Naive B cell (primary cell): Measurements from ENCODE around the gene HDAC1. TPM values are rescaled to one million over a fixed set of nuclear protein-coding genes. Genes with fewer than 3 reads are reported as not detected.

Source experiments
- ATAC-seq, 2 donors: fragments of 150-1000 bp; cut with Tn5 transposase; 2 replicates each; pipeline ENCODE4 v1.10.0; 2021; ENCODE audit warnings: low read depth in 2 of 2, mild to moderate bottlenecking in 2 of 2, moderate library complexity in 2 of 2
- DNase-seq: peaks from one replicate; pipeline ENCODE4 v3.0.0; 2022
- H3K27ac Mint-ChIP-seq, 6 donors: one replicate each; pipeline ENCODE4 v1.8.0; 2020 to 2022; ENCODE audit warnings: mild to moderate bottlenecking in 6 of 6, mixed read lengths in 6 of 6, moderate library complexity in 5 of 6, inconsistent platforms in 2 of 6
- H3K27me3 Mint-ChIP-seq, 3 donors: one replicate each; pipeline ENCODE4 v1.8.0; 2021 to 2022; ENCODE audit warnings: mixed read lengths in 3 of 3, mild to moderate bottlenecking in 1 of 3
- H3K36me3 Mint-ChIP-seq, 2 donors: one replicate each; pipeline ENCODE4 v1.8.0; 2020 to 2022; ENCODE audit warnings: mixed read lengths in 2 of 2, inconsistent platforms in 1 of 2, mild to moderate bottlenecking in 1 of 2
- H3K4me1 Mint-ChIP-seq, 3 donors: one replicate each; pipeline ENCODE4 v1.8.0; 2020 to 2022; ENCODE audit warnings: mixed read lengths in 3 of 3, inconsistent platforms in 1 of 3, mild to moderate bottlenecking in 1 of 3, moderate library complexity in 1 of 3
- H3K4me3 Mint-ChIP-seq, 8 donors: one replicate each; pipeline ENCODE4 v1.8.0; 2020 to 2022; ENCODE audit warnings: mild to moderate bottlenecking in 8 of 8, mixed read lengths in 8 of 8, moderate library complexity in 8 of 8, inconsistent platforms in 2 of 8
- H3K9me3 Mint-ChIP-seq, 7 donors: one replicate each; pipeline ENCODE4 v1.8.0; 2020 to 2022; ENCODE audit warnings: mixed read lengths in 7 of 7, mild to moderate bottlenecking in 5 of 7, inconsistent platforms in 2 of 7, moderate library complexity in 1 of 7
- polyA plus RNA-seq, 6 donors: library from polyadenylated mRNA; unstranded; fragments of 300-500 nt; fragmentation: Illumina TruSeq; gene quantifications; one replicate each; pipeline ENCODE4 v1.2.3, GENCODE V29; 2021; ENCODE audit warnings: low read depth in 6 of 6

HDAC1 gene
- polyA plus RNA-seq, 6 donors from 2014 or later: 179 to 253 (median 204) TPM

DNA sequence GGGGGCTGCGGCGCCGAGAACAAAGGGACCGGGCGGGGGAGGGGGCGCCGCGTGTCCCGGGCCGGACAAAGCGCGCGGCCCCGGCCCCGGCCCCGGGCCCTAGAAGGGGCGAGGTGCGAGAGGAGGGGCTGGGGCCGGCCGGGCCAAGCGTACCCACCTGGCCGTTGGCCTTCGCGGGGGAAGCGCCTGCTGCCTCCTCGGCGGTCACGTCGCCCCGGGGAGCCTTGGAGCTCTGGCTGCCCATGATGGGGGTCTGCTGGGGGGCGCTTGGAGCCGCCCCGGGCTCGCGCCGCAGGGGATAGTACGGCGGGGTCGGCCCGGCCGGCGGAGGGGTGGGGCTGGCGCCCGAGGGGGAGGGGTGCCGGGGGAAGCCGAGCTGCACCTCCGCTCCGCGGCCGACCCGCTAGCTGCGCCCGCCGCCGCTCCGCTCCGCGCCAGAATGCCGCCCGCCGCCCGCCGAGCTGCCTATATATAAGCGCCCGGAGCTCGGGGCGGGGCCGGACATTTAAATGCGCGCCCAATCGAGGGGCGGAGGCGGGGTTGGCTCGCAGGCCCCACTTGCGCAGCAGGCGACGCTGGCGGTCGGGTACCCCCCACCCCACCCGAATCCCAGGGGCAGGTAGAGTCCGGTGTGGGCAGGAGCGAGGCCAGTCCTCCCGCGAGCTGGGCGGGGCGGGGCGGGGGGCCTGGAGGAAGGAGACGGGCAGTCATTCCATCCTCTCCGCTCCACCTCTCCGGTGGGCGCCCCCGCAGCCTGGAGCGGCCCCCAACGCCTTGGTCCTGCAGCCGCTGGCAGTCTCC, 44.1 kb downstream of the HDAC1 start, which contains the start of gene MARCKSL1:
Gene MARCKSL1, minus strand, starts transcription at position 444 of the 801 bp plus-strand sequence. Its CDS starts 200 bp downstream, at position 244.
- ATAC-seq (peak; percentile 46 to 53), DNase-seq (peak; percentile 90)
- H3K4me1 Mint-ChIP-seq: peaks cover 59 to 72% (median 63%) of the 10 kb centered on the region in 3 donors
- H3K4me3 Mint-ChIP-seq: peak within 1 kb of the TSS; percentile 86 to 95 (median 91)
- no peaks in the 10 kb centered on the region for H3K9me3 Mint-ChIP-seq
- peaks cover 6 to 13% of the 10 kb centered on the region in 2 donors for H3K36me3 Mint-ChIP-seq
- no peaks in the 10 kb centered on the region for H3K27me3 Mint-ChIP-seq
- peak within 1 kb of the TSS in 5 of 6 donors; percentile 85 to 95 (median 92) for H3K27ac Mint-ChIP-seq

DNA sequence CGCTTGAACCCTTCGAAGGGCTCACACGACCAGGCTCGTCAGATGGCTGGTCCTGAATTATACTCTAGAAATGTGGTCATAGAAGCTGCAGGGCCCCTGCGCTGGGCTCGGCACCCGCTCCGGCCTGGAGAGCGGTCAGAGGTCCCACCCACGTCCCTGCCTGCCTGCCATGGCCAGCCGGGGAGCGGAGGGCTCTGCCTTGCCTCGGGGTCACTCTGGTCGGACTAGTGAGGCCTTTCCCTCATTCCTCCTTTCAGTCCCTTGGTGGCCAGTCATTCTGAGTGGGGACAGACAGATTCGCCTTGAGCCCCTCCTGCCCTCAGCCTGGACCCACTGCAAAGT, 44.7 kb downstream of the HDAC1 start:
- peak overlapping the region in 5 of 6 donors; percentile 82 to 95 (median 87) for H3K27ac Mint-ChIP-seq
- ATAC-seq: no peak
- peak overlapping the region; percentile 77 to 88 (median 86) for H3K4me3 Mint-ChIP-seq
- H3K36me3 Mint-ChIP-seq: peaks cover 0 to 7% of the 10 kb centered on the region in 2 donors
- DNase-seq: no peak
- H3K4me1 Mint-ChIP-seq: peaks cover 59 to 67% (median 63%) of the 10 kb centered on the region in 3 donors
- no peaks in the 10 kb centered on the region for H3K9me3 Mint-ChIP-seq
- H3K27me3 Mint-ChIP-seq: no peaks in the 10 kb centered on the region

DNA sequence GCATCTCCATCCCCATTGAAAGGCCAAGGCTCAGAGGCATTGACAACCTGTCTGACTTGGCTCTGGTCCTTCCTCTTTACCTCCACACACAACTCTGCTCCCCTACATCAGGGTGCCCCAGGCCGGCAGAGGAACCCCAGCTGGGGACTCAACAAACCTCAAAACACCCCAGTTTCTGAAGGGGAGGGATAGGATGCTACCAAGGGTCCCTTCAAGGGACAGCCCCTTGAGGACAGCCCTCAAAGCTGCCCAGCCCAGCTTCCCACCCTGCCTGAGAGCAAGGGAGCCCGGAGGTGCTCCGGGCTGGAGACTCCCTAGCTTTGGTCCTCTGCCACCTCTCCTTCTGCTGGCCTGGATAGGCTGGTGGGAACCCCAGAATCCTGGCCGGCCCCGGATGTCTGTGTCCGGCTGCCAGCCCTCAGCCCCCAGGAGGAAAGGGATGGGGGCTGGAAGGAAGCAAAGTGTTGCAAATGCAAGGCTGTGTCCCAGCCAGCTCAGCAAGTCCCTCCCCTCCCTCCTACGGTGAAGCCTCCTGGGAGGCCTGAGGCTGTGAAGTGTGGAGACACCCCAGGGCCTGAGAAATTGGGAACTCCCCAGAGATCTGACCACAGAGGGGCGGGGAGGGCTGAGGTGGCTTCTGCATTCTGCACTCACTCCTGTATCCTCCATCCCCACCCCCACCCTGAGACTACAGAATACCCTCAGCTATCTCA, 45.2 kb downstream of the HDAC1 start:
- ATAC-seq: peak; percentile 59
- Mint-ChIP-seq H3K4me3 (peak overlapping the region; percentile 77 to 88 (median 86)), H3K27me3 (no peaks in the 10 kb centered on the region), H3K27ac (peak overlapping the region; percentile 80 to 95 (median 86)), H3K4me1 (peaks cover 56 to 63% (median 61%) of the 10 kb centered on the region in 3 donors), H3K9me3 (no peaks in the 10 kb centered on the region), H3K36me3 (peaks cover 0 to 2% of the 10 kb centered on the region in 2 donors)
- peak; percentile 75 for DNase-seq

DNA sequence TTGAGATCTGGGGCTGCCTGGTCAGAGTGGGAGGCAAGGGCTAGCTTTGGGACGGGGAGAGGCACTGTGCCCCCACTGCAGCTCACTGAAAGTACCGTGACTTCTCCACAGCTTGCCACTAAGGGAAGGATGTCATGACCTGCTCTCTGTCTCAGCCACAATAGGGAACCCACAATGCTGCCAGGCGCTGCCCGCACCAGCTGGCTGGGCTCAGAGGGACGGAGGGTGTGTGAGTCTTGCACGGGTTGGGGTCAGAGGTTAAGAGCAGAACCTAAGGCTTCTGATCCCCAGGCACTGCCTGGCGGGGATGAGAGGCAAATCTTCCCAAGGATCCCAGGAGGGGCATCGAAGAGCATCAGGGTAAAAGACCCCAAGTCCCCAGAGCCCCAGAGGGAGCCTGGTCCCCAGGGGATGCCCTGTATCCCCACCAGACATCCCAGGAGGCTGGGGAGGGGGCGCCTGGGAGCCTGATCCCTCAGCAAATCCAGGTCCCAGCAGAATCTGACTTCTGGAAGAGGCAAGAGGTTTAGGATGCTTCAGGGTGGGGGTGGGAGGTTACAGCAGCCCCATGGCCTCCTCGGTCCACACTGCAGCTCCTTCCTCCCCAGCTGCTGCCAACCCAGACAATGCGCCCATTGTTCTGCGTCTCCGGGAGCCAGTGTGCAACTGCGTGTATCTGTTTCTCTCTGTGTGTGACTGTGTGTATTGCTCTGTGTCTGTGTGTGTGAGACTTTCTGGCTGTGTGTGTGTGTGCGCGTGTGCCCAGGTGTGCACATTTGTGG, 46.2 kb downstream of the HDAC1 start:
- peak; percentile 14 to 18 for ATAC-seq
- H3K4me3 Mint-ChIP-seq: peak overlapping the region; percentile 77 to 91 (median 86)
- peak; percentile 53 for DNase-seq
- H3K27me3 Mint-ChIP-seq: no peaks in the 10 kb centered on the region
- no peaks in the 10 kb centered on the region for H3K36me3 Mint-ChIP-seq
- no peaks in the 10 kb centered on the region for H3K9me3 Mint-ChIP-seq
- H3K27ac Mint-ChIP-seq: peak overlapping the region; percentile 80 to 97 (median 92)
- H3K4me1 Mint-ChIP-seq: peaks cover 59 to 69% (median 63%) of the 10 kb centered on the region in 3 donors

DNA sequence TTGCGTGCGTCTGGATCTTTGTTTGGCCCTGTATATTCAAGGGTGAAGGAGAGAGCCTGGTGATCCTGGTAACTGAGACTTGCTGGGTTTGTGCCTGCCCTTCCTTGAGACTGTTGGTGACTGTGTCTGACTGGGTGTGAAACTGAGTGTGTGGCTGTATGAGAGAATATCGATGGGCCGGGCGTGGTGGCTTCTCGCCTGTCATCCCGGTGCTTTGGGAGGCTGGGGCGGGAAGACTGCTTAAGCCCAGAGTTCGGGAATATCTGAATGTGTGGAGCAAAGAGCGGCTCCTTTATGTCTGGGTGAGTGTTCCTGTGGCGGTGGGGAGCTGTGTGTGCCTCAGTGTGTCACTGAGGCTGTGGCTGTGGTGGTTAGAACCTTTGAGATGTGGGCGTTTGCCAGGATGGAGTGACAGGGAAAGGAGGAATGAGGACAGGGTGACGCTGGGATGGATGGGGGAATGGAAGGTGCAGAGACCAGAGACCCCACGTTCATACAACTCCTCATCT, 46.8 kb downstream of the HDAC1 start:
- Mint-ChIP-seq H3K9me3 (no peaks in the 10 kb centered on the region), H3K27me3 (no peaks in the 10 kb centered on the region), H3K27ac (peak overlapping the region; percentile 20 to 91 (median 62)), H3K36me3 (no peaks in the 10 kb centered on the region), H3K4me1 (peaks cover 58 to 63% (median 60%) of the 10 kb centered on the region in 3 donors), H3K4me3 (peak overlapping the region in 6 of 8 donors; percentile 7 to 86 (median 64))
- no peak for DNase-seq
- no peak for ATAC-seq

DNA sequence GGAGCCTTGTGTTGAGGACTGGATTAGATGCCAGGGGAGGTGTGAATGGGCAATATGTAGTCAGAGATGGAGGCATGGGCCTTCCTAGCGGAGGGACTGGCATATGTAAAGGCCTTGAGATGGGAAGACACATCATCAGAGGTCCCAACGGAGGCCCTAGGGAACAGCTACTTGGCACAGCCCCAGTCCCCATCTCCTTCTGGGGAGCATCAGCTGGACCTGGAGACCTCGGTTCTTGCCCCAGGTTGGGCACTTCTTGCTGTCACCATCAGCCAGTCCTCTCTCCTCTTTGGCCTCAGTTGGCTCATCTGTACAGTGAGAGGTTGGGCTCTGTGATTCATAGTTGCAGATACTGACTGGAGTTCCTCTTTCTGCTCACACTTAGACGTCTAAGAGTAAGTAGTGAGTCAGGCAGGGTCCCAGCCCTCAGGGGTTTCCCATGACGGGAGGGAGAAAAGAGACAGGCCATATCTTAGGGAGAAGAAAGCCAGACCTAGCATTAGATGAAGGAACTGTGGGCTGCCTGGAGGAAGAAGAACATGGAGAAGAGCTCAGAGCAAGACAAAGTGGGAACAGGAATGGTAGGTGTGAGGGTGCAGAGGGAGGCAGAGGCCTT, 47.6 kb downstream of the HDAC1 start:
- DNase-seq: no peak
- H3K36me3 Mint-ChIP-seq: no peaks in the 10 kb centered on the region
- no peaks in the 10 kb centered on the region for H3K9me3 Mint-ChIP-seq
- H3K27me3 Mint-ChIP-seq: no peaks in the 10 kb centered on the region
- H3K4me3 Mint-ChIP-seq: peak overlapping the region in 3 of 8 donors; percentile 5 to 63 (median 19)
- H3K4me1 Mint-ChIP-seq: peaks cover 52 to 55% (median 52%) of the 10 kb centered on the region in 3 donors
- peak overlapping the region; percentile 48 to 91 (median 82) for H3K27ac Mint-ChIP-seq
- peak; percentile 8 to 10 for ATAC-seq

DNA sequence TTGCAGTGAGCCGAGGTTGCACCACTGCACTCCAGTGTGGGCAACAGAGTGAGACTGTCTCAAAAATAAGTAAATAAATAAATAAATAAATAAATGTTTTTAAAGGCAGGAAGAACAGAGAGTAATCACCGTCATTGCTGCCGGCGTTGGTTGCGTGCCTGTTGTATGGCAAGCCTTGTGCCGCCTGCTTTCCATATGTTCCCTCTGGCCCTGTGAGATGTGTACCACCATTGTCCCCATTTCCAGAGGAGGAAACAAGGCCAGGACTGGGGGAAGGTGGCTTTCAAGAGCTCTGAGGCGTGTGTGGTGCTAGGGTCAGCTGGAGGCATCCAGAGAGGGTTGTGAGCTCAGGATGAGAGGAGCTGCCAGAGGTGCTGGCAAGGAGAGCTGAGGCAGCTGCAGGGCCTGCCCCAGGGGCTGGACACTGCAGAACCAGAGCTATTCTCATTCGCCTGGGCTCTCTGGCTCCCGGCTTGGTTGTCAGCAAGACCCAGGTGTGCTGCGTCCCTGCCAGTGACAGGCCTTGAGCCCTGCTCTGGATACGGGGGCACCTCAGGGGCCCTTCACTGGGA, 49.4 kb downstream of the HDAC1 start:
- H3K36me3 Mint-ChIP-seq: no peaks in the 10 kb centered on the region
- H3K27ac Mint-ChIP-seq: no peak overlapping the region
- ATAC-seq: no peak
- no peaks in the 10 kb centered on the region for H3K9me3 Mint-ChIP-seq
- H3K4me3 Mint-ChIP-seq: no peak overlapping the region
- peaks cover 44 to 56% (median 54%) of the 10 kb centered on the region in 3 donors for H3K4me1 Mint-ChIP-seq
- no peak for DNase-seq
- H3K27me3 Mint-ChIP-seq: peaks cover 0 to 4% (median 0%) of the 10 kb centered on the region in 3 donors

DNA sequence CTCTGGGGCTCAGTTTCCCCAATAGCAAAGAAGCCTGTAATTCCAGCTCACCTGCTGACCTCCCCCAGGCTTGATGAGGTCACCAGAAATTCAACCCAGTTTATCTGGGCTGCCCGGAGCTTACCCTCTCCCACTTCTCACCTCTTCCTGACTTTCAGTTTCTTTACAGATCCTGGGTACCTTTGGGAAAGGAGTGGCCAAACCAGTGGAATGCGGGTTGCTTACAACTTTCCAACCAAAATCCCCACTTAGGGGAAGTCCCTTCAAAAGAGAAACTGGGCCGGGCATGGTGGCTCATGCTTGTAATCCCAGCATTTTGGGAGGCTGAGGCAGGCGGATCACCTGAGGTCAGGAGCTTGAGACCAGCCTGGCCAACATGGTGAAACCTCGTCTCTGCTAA, 50.1 kb downstream of the HDAC1 start:
- Mint-ChIP-seq H3K27me3 (peaks cover 0 to 4% (median 0%) of the 10 kb centered on the region in 3 donors), H3K27ac (no peak overlapping the region), H3K36me3 (no peaks in the 10 kb centered on the region), H3K4me1 (peaks cover 40 to 55% (median 52%) of the 10 kb centered on the region in 3 donors), H3K9me3 (no peaks in the 10 kb centered on the region), H3K4me3 (no peak overlapping the region)
- no peak for DNase-seq
- no peak for ATAC-seq

DNA sequence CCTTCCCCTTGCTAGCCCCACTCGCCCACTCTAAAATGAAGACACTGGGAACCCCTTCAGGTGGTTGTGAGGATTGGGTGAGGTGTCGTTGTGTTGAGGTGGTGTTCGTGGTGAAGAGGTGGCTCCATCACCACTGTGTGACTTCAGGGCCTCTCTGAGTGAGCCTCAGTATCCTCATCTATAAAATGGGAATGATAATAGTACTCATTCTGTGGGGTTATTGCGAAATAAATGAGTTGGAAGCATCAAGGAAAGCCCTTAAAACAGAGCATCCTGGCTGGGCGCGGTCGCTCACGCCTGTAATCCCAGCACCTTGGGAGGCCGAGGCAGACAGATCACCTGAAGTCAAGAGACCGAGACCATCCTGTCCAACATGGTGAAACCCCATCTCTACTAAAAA, 50.8 kb downstream of the HDAC1 start:
- H3K27me3 Mint-ChIP-seq: peaks cover 0 to 4% (median 0%) of the 10 kb centered on the region in 3 donors
- DNase-seq (no peak), ATAC-seq (no peak)
- peaks cover 34 to 51% (median 45%) of the 10 kb centered on the region in 3 donors for H3K4me1 Mint-ChIP-seq
- no peaks in the 10 kb centered on the region for H3K36me3 Mint-ChIP-seq
- no peak overlapping the region for H3K4me3 Mint-ChIP-seq
- H3K27ac Mint-ChIP-seq: no peak overlapping the region
- no peaks in the 10 kb centered on the region for H3K9me3 Mint-ChIP-seq

DNA sequence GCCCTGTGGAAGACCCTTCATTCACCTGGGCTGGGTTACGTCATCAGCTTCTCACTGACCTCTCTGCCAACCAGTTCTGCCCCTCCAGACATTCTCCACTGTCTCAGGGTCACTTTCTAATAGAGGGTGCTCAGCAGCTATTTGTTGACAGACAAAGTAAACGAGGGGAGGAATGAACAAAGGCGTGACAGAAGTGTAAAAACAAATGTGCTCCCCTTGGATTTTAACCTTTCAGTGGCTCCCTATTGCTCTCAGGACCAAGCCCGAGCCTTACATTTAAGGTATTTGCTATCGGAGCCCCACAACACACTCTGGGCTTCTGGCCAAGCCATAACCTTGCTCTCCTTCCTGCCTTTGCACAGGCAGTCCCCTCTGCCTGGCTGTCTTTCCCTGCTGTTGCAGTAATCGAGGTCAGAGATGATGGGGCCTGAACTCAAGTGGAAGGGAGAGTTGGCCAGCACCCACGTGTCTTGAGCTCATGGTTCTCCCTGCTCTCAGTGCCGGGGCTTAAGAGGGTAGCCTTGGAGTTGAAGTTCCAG, 53.5 kb downstream of the HDAC1 start:
- Mint-ChIP-seq H3K36me3 (no peaks in the 10 kb centered on the region), H3K4me1 (peaks cover 17 to 46% (median 36%) of the 10 kb centered on the region in 3 donors), H3K4me3 (no peak overlapping the region), H3K27ac (peak overlapping the region in 2 of 6 donors; percentile 57 to 76), H3K9me3 (no peaks in the 10 kb centered on the region), H3K27me3 (peaks cover 0 to 4% (median 0%) of the 10 kb centered on the region in 3 donors)
- no peak for DNase-seq
- no peak for ATAC-seq

DNA sequence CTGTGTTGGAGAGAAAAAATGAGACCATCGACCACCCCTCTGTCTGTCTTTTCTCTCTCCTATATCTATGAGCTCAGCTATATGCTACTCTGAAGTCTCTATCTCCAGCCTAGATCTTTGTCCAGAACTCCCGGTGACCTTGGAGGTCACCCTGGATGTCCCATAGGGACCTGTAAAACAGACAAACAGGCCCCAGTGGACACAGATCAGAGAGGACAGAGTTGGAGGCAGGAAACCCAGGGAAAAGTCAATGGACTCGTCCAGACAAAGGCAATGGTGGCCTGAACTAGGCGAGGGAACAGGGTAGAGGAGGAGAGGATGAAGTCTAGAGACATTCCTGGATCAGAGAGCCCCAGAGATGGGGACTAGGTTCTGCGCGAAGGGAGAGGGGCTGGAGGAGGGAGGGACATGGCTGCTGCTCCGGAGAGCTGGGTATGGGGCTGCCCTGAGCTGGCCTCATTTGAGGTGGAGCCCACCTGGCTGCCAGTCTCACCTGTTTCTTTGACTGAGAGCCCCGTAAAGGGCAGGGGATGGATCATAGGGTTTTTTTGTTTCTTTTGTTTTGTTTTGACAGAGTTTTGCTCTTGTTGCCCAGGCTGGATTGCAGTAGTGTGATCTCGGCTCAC, 54.8 kb downstream of the HDAC1 start:
- ATAC-seq (no peak), DNase-seq (no peak)
- peak overlapping the region in 2 of 8 donors; percentile 15 to 45 for H3K4me3 Mint-ChIP-seq
- H3K9me3 Mint-ChIP-seq: no peaks in the 10 kb centered on the region
- peaks cover 0 to 4% (median 0%) of the 10 kb centered on the region in 3 donors for H3K27me3 Mint-ChIP-seq
- peak overlapping the region in 1 of 6 donors; percentile 41 for H3K27ac Mint-ChIP-seq
- H3K36me3 Mint-ChIP-seq: no peaks in the 10 kb centered on the region
- H3K4me1 Mint-ChIP-seq: peaks cover 17 to 53% (median 44%) of the 10 kb centered on the region in 3 donors
